ENCODE measurements around the gene PLEKHA6. TPM values are rescaled to one million over a fixed set of nuclear protein-coding genes. Genes with fewer than 3 reads are reported as not detected.
A peak's percentile ranks its signal among the peaks of the same experiment; 100 is the strongest.

PLEKHA6 gene
- total and polyA plus RNA-seq, 2 of the 4 experiments (the other 2 are of a cell fraction) = 8.2 to 19.9 TPM

DNA sequence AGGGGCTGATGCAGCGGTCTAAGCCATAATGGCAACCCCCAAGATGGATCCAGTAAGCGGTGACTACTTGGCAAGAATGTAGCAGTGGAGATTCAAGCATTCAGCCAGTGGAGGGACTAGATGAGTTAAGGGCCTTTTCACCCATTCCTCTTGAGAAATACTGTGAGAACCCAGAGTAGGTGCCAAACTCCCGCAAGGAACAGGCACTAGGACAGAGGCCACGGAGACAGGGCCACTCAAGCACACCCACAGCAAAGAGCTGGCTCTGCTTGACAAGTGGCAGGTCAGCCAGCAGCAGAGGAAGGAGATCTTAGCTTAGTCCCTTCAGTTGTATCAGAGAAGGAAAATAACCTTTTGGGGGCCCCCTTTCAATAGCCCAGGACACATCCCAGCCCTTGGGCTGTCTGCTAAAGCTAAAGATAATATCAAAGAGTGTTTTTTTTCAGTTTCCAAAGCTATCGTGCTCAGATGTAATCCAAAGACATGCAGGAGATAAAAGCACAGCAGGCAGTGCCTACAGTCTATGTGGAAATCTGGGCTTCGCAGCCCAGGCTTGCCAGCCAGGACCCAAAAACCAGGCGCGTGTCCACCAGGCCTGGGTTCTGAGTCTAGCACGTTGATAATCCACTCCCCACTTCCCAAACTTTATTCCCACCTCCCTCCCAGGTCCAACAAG is 83.9 kb downstream of the PLEKHA6 start:
- Histone ChIP-seq H3K79me1 (ENCODE audit: low read depth in 1 of 2, low read length in 2 of 2) (no peaks in the 10 kb centered on the region), H4K5ac (ENCODE audit: low read depth, low read length) (no peak overlapping the region), H3K27ac (ENCODE audit: insufficient read depth, low read length) (no peak overlapping the region), H3K9me3 (ENCODE audit: control insufficient read depth, insufficient read depth, low read length) (no peaks in the 10 kb centered on the region), H3K56ac (ENCODE audit: extremely low read depth, insufficient read depth, low read length) (no peak overlapping the region), H3K9ac (ENCODE audit: low read depth, low read length) (no peak overlapping the region), H3K4me1 (ENCODE audit: control insufficient read depth, insufficient read depth, low read length) (peaks cover 1% of the 10 kb centered on the region; the same call in 1 of the 2 replicates), H3K4me2 (ENCODE audit: low read depth, low read length) (no peak overlapping the region), H2AK9ac (replicated peaks; ENCODE audit: low read depth, low read length, poor library complexity) (no peak overlapping the region), H3K36me3 (ENCODE audit: control insufficient read depth, insufficient read depth, low read length) (peaks cover 21% of the 10 kb centered on the region), H3K9me1 (ENCODE audit: insufficient read depth, low read length) (no peaks in the 10 kb centered on the region; the same call in 1 of the 2 replicates), H4K91ac (ENCODE audit: insufficient read depth, low read depth, low read length) (no peak overlapping the region), H3K18ac (ENCODE audit: low read depth, low read length) (no peak overlapping the region), H3K4ac (ENCODE audit: low read depth, low read length) (no peak overlapping the region), H2BK15ac (ENCODE audit: low read depth, low read length) (no peak overlapping the region), H3K14ac (replicated peaks; ENCODE audit: low read depth, low read length) (no peak overlapping the region), H3K4me3 (ENCODE audit: insufficient read depth, low read depth, low read length) (no peak overlapping the region), H2AK5ac (ENCODE audit: low read depth, low read length) (peak overlapping the region; percentile 17; the same call in 1 of the 2 replicates), H2AFZ (replicated peaks; ENCODE audit: low read length, poor library complexity) (no peak overlapping the region), H4K8ac (ENCODE audit: low read depth in 2 of 2, low read length in 2 of 2) (no peak overlapping the region), H3K23ac (ENCODE audit: low read depth, low read length) (no peak overlapping the region), H3K27me3 (ENCODE audit: control insufficient read depth, insufficient read depth, low read length) (peaks cover 11% of the 10 kb centered on the region), H2BK20ac (ENCODE audit: low read depth, low read length) (no peak overlapping the region), H4K20me1 (ENCODE audit: insufficient read depth, low read length) (no peaks in the 10 kb centered on the region), H2BK120ac (ENCODE audit: low read depth, low read length) (no peak overlapping the region), H2BK5ac (ENCODE audit: low read depth, low read length, poor library complexity, severe bottlenecking) (no peak overlapping the region)
- ATAC-seq (ENCODE audit: low read depth) (no peak), DNase-seq (no peak)
- intact Hi-C loops (cut with micrococcal nuclease) = no loop called here
- dilution Hi-C loops (cut with HindIII; ENCODE audit: low sequenced_read_pairs, unreplicated experiment) = no loop called here
- POLR2A ChIA-PET (ENCODE audit: unreplicated experiment) = no interaction called here
- CTCF ChIA-PET = interaction anchor here (0.7 kb wide), 1 partner anchor 87 kb away, joined by 4 read pairs; no protein-coding TSS in a partner anchor
- 77% methylated on average over 4 of the region's 9 CpGs; no CpG with 5 or more reads in 1 of the 2 experiments for WGBS, 2 experiments (ENCODE audit: extremely low coverage in 2 of 2, insufficient read length in 1 of 2)
- BruUV-seq (replicated peaks) = no TSS peak
- in situ Hi-C loops (cut with MboI; ENCODE audit: low sequenced_read_pairs) = no loop called here
- TF ChIP-seq SMC3 (IDR thresholded peaks at IDR 0.05; ENCODE audit: low read depth, low read length) = no peak
- TF ChIP-seq, protein P1, sequence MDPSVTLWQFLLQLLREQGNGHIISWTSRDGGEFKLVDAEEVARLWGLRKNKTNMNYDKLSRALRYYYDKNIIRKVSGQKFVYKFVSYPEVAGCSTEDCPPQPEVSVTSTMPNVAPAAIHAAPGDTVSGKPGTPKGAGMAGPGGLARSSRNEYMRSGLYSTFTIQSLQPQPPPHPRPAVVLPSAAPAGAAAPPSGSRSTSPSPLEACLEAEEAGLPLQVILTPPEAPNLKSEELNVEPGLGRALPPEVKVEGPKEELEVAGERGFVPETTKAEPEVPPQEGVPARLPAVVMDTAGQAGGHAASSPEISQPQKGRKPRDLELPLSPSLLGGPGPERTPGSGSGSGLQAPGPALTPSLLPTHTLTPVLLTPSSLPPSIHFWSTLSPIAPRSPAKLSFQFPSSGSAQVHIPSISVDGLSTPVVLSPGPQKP (IDR thresholded peaks at IDR 0.05; ENCODE audit: borderline replicate concordance, low read depth, low read length) = no peak
- no peak for TF ChIP-seq POLR2A (IDR thresholded peaks at IDR 0.05; ENCODE audit: low read depth, low read length)
- no peak for TF ChIP-seq RAD21 (IDR thresholded peaks at IDR 0.05; ENCODE audit: low read length)
- TF ChIP-seq CHD1 (IDR thresholded peaks at IDR 0.05; ENCODE audit: low read depth, low read length) = no peak
- TF ChIP-seq CEBPB (IDR thresholded peaks at IDR 0.05; ENCODE audit: low read depth, low read length) = no peak
- no peak for TF ChIP-seq MAZ (IDR thresholded peaks at IDR 0.05; ENCODE audit: borderline replicate concordance, low read depth, low read length)
- no peak for TF ChIP-seq MXI1 (IDR thresholded peaks at IDR 0.05; ENCODE audit: borderline replicate concordance, low read depth, low read length)
- TF ChIP-seq, protein P2, sequence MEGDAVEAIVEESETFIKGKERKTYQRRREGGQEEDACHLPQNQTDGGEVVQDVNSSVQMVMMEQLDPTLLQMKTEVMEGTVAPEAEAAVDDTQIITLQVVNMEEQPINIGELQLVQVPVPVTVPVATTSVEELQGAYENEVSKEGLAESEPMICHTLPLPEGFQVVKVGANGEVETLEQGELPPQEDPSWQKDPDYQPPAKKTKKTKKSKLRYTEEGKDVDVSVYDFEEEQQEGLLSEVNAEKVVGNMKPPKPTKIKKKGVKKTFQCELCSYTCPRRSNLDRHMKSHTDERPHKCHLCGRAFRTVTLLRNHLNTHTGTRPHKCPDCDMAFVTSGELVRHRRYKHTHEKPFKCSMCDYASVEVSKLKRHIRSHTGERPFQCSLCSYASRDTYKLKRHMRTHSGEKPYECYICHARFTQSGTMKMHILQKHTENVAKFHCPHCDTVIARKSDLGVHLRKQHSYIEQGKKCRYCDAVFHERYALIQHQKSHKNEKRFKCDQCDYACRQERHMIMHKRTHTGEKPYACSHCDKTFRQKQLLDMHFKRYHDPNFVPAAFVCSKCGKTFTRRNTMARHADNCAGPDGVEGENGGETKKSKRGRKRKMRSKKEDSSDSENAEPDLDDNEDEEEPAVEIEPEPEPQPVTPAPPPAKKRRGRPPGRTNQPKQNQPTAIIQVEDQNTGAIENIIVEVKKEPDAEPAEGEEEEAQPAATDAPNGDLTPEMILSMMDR (conservative IDR thresholded peaks at IDR 0.05; ENCODE audit: low read depth, low read length) = no peak
- TF ChIP-seq RCOR1 (IDR thresholded peaks at IDR 0.05; ENCODE audit: insufficient replicate concordance, low read length) = no peak
- TF ChIP-seq MAFK (IDR thresholded peaks at IDR 0.05; ENCODE audit: low read depth, low read length) = no peak
- no peak for TF ChIP-seq NFE2L2 (IDR thresholded peaks at IDR 0.05; ENCODE audit: low read depth, low read length)
- TF ChIP-seq RFX5 (IDR thresholded peaks at IDR 0.05; ENCODE audit: low read depth, low read length) = no peak
- no peak for TF ChIP-seq FOS (IDR thresholded peaks at IDR 0.05; ENCODE audit: low read depth, low read length)
- TF ChIP-seq, protein P3, sequence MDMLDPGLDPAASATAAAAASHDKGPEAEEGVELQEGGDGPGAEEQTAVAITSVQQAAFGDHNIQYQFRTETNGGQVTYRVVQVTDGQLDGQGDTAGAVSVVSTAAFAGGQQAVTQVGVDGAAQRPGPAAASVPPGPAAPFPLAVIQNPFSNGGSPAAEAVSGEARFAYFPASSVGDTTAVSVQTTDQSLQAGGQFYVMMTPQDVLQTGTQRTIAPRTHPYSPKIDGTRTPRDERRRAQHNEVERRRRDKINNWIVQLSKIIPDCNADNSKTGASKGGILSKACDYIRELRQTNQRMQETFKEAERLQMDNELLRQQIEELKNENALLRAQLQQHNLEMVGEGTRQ (IDR thresholded peaks at IDR 0.05; ENCODE audit: low read depth, low read length) = no peak

Measured in IMR-90 (cell line).